Measurements from ENCODE around the gene OR4C5. TPM values are rescaled to one million over a fixed set of nuclear protein-coding genes. Genes with fewer than 3 reads are reported as not detected.

The OR4C5 gene
- polyA plus RNA-seq, 1 donor = not detected

Other genes with a start within 250 kb of the OR4C5 start
- not detected for gene OR4B1, start 149.7 kb downstream of the OR4C5 start, polyA plus RNA-seq
- gene OR4X2, start 121.4 kb downstream of the OR4C5 start, polyA plus RNA-seq = not detected
- not detected for gene OR4X1, start 102.6 kb downstream of the OR4C5 start, polyA plus RNA-seq
- not detected for gene OR4S1, start 60.2 kb downstream of the OR4C5 start, polyA plus RNA-seq
- not detected for gene OR4C3, start 41.5 kb downstream of the OR4C5 start, polyA plus RNA-seq
- not detected for gene OR4A47, start 122.3 kb upstream of the OR4C5 start, polyA plus RNA-seq

All from large intestine (tissue), 1 donor.